PFSK-1 (cell line): ENCODE data around the gene WDR64.

Experiments
- FOXP2 ChIP-seq: optimal IDR thresholded peaks from 2 replicates; pipeline ENCODE3; 2011; ENCODE audit warnings: borderline replicate concordance, control low read depth, inconsistent platforms; ENCODE audit not compliant: insufficient read depth; ENCODE audit errors: extremely low read length, extremely low read depth
- POLR2AphosphoS5 ChIP-seq: IDR thresholded peaks from 2 replicates; pipeline ENCODE4 v1.6.1; 2012; ENCODE audit warnings: low read depth, mild to moderate bottlenecking, control low read depth, low read length, moderate library complexity
- REST ChIP-seq, 2 experiments: IDR thresholded peaks; 2 replicates each; pipeline versions ENCODE4 v1.6.1 to v1.8.0; 2011 to 2012; ENCODE audit warnings: low read depth in 2 of 2, low read length in 2 of 2, control low read depth in 1 of 2, inconsistent platforms in 1 of 2, mild to moderate bottlenecking in 1 of 2, moderate library complexity in 1 of 2; ENCODE audit not compliant: insufficient read depth in 1 of 2
- SIN3A ChIP-seq: IDR thresholded peaks from 2 replicates; pipeline ENCODE4 v1.6.1; 2012; ENCODE audit warnings: mild to moderate bottlenecking, low read length, moderate library complexity, borderline replicate concordance; ENCODE audit not compliant: insufficient read depth
- TAF1 ChIP-seq: IDR thresholded peaks from 2 replicates; pipeline ENCODE4 v1.6.1; 2012; ENCODE audit warnings: low read length, control low read depth, borderline replicate concordance; ENCODE audit not compliant: insufficient read depth

WDR64 gene

GRCh38 chr1:241787691-241788090 lies 135.6 kb downstream of the WDR64 start:
- TF ChIP-seq TAF1 (no peak), FOXP2 (no peak), SIN3A (no peak), POLR2AphosphoS5 (no peak), REST (IDR thresholded peaks at IDR 0.05; ENCODE audit: insufficient read depth in 1 of 2, low read depth in 2 of 2, low read length in 2 of 2) (no peak)

GRCh38 chr1:241789061-241789460 lies 137.0 kb downstream of the WDR64 start:
- TF ChIP-seq POLR2AphosphoS5 (no peak), SIN3A (no peak), TAF1 (no peak), FOXP2 (no peak), REST (IDR thresholded peaks at IDR 0.05; ENCODE audit: insufficient read depth in 1 of 2, low read depth in 2 of 2, low read length in 2 of 2) (no peak)

- TF ChIP-seq FOXP2 (no peak), SIN3A (no peak), POLR2AphosphoS5 (no peak), TAF1 (no peak), REST (IDR thresholded peaks at IDR 0.05; ENCODE audit: insufficient read depth in 1 of 2, low read depth in 2 of 2, low read length in 2 of 2) (no peak)
These were observed 147.3 kb downstream of the WDR64 start for GRCh38 chr1:241799416-241799815.

- TF ChIP-seq REST (IDR thresholded peaks at IDR 0.05; ENCODE audit: insufficient read depth in 1 of 2, low read depth in 2 of 2, low read length in 2 of 2), result no peak
- TF ChIP-seq FOXP2, result no peak
- TF ChIP-seq SIN3A, result no peak
- no peak for TF ChIP-seq POLR2AphosphoS5
- no peak for TF ChIP-seq TAF1
These were observed 148.6 kb downstream of the WDR64 start for GRCh38 chr1:241800640-241801039.

GRCh38 chr1:241802863-241803262 lies 150.8 kb downstream of the WDR64 start:
- TF ChIP-seq TAF1 (no peak), SIN3A (no peak), FOXP2 (no peak), POLR2AphosphoS5 (no peak), REST (IDR thresholded peaks at IDR 0.05; ENCODE audit: insufficient read depth in 1 of 2, low read depth in 2 of 2, low read length in 2 of 2) (no peak)
